T follicular helper cell (primary cell): ENCODE measurements around the gene RNASET2.
"Not testable (repeated sequence)": the region's sequence is repeated elsewhere in the genome, so short reads cannot be mapped to it uniquely, and the experiment has no call there.

Experiments used
- DNase-seq: peaks from one replicate; pipeline ENCODE4 v3.0.0-alpha.2; 2020; ENCODE audit warnings: low read depth

RNASET2 gene

DNA sequence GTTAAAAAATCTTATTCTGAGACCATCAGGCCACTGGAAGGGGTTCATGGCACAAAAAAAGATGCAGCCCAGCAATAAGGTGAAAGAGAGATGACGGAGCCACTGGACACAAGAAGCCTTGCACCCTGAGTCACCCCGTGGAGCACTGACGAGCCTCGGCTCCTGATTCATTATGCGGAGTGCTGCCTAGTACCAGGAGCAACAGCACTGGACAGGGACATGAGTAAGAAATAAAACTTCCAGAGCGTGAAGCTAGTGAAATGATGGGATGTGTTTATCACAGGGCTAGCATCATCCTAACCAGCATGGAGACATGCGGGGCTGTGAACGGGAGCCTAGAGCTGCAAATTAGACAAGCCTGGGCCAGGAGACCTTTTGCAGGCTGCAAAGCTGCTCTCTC is 53.3 kb downstream of the RNASET2 start:
- DNase-seq: no peak

DNA sequence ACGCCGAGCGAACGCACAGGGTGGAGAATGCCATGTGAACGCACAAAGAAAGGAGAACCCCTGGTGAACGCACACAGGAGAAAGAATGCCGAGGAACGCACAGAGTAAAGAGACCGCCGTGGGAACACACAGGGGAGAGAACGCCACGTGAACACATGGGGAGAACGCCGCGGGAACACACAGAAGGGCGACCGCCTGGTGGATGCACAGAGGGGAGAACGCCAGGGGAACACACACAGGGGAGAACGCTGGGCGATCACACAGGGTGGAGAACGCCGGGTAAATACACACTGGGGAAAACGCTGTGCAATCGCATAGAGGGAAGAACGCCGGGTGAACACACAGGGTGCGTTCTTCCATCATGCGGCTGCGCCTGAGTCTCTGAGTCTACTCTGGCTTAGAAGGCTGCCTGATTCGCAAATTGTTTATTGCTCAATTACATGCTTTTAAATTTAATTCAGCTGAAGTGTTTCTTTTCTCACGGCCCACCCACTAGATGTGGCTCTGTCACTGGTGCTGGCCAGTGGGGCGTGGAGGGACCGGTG is 54.1 kb downstream of the RNASET2 start:
- no peak for DNase-seq

DNA sequence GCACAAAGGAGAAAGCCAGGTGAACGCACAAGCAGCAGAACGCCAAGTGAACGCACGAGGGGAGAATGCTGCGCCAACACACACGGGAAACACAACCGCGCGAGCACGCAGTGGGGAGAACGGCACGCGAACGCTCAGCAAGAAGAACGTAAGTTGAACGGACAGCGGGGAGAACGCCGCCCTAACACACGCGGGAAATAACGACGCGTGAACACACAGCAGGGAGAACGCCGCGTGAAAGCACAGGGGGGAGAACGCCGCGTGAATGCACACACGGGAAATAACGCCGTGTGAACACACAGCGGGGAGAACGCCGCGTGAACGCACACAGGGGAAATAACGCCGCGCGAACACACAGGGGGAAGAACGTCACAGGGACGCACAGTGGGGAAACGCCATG is 54.7 kb downstream of the RNASET2 start:
- DNase-seq: no peak

DNA sequence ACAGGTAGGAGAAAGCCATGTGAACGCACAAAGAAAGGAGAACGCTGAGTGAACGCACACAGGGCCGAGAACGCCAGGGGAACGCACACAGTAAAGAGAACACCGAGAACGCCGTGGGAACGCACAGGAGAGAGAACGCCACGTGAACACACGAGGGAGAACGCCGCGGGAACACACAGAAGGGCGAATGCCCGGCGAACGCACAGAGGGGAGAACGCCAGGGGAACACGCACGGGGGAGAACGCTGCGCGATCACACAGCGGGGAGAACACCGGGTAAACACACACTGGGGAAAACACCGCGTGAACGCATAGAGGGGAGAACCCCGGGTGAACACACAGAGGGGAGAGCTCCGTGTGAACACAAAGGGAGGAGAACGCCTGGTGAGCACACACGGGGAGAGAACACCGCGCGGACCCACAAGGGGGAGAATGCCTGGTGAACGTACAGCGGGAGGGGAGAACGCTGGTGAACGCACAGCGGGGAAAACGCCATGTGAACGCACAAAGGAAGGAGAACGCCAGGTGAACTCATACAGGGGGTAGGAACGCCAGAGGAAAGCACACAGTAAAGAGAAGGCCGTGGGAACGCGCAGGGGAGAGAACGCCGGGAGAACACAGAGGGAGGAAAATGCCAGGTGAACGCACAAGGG is 55.3 kb downstream of the RNASET2 start:
- DNase-seq: no peak

DNA sequence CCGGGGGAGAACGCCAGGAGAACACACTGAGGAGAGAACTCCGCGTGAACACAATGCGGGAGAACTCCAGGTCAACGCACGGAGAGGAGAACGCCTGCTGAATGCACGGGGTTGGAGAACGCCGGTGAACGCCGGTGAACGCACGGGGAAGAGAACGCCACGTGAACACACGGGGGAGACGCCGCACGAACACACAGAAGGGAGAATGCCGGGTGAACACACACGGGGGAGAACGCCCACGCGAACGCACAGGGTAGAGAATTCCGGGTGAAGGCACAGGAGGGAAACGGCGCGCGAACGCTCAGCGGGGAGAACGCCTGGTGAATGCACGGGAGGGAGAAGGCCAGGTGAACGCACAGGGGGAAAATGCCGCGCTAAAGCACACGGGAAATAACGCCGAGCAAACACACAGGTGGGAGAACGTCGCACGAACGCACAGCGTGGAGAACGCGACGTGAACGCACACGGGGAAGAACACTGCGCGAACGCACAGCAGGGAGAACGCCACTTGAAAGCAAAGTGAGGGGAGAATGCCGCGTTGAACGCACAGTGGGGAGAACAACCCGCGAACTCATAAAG is 56.1 kb downstream of the RNASET2 start:
- DNase-seq: no peak

DNA sequence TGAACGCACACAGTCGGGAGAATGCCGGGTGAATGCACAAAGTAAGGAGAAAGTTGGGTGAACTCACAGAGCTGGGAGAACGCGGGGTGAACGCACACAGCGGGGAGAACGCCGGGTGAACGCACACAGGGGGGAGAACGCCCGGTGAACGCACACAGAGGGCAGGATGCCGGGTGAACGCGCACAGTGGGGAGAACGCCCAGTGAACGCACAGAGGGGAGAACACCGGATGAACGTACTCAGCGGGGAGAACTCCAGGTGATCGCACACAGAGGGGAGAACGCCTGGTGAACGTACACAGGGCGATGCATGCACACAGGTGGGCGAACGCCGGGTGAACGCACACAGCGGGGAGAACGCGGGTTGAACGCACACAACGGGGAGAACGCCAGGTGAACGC is 57.4 kb downstream of the RNASET2 start:
- DNase-seq: no peak

DNA sequence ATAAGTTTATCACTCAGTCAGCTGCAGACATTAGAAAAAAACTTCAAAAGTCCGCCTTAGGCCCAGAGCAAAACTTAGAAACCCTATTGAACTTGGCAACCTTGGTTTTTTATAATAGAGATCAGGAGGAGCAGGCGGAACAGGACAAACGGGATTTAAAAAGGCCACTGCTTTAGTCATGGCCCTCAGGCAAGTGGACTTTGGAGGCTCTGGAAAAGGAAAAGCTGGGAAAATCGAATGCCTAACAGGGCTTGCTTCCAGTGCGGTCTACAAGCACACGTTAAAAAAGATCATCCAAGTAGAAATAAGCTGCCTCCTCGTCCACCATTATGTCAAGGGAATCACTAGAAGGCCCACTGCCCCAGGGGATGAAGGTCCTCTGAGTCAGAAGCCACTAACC is 61.7 kb downstream of the RNASET2 start:
- DNase-seq: not testable (repeated sequence)

DNA sequence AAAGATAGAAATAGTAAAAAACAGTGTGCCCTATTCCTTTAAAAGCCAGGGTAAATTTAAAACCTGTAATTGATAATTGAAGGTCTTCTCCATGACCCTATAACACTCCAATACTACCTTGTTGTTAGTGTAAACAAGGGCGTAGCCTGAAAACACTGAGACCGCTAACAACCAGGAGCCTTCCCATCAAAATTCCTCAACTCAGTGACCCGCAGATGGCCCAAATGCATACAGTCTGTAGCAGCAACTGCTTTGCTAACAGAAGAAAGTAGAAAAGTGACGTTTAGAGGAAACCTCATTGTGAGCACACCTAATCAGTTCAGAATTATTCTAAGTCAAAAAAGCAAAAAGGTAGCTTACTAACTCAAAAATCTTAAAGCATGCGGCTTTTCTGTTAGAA is 63.9 kb downstream of the RNASET2 start:
- not testable (repeated sequence) for DNase-seq

DNA sequence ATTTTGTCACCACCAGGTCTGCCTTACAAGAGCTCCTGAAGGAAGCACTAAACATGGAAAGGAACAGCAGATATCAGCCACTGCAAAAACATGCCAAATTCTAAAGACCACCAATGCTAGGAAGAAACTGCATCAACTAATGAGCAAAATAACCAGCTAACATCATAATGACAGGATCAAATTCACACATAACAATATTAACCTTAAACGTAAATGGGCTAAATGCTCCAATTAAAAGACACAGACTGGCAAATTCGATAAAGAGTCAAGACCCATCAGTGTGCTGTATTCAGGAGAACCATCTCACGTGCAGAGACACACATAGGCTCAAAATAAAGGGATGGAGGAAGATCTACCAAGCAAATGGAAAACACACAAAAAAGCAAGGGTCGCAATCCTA is 69.6 kb downstream of the RNASET2 start:
- DNase-seq: not testable (repeated sequence)

DNA sequence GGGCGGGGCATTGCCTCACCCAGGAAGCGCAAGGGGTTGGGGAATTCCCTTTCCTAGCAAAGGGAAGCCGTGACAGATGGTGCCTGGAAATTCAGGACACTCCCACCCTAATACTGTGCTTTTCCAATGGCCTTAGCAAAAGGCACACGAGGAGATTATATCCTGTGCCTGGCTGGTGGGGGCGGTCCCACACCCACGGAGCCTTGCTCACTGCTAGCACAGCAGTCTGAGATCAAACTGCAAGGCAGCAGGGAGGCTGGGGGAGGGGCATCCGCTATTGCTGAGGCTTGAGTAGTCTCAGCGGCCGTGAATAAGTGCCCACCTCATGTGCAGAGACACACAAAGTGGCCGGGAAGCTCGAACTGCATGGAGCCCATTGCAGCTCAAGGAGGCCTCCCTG is 71.4 kb downstream of the RNASET2 start:
- DNase-seq: not testable (repeated sequence)

DNA sequence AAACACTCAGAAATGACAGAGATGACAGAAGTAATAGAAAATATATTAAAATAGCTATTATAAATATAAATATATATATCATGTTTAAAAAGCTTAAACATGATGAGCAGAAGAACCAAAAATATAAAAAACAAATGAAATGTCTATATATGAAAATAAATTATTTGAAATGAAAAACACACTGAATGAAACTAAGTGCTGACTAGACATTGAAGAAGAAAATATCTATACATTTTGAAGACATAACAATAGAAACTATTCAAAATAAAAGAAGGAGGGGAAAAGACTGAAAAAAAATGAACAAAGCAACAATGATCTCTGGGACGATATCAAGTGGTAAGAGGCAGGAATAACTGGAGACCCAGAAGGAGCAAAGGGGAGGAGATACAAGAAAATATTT is 76.8 kb downstream of the RNASET2 start:
- DNase-seq: no peak
